CD4-positive, alpha-beta T cell treated with Interleukin-1 beta for 1 hour (primary cell): ENCODE results near the gene REC114.
A peak's percentile ranks its signal among the peaks of the same experiment; 100 is the strongest.
"Not testable (repeated sequence)": the region's sequence is repeated elsewhere in the genome, so short reads cannot be mapped to it uniquely, and the experiment has no call there.

ENCODE experiments used
- DNase-seq, 2 donors: peaks; one replicate each; pipeline ENCODE4 v3.0.0-alpha.2; 2020 to 2022

Gene REC114

DNA sequence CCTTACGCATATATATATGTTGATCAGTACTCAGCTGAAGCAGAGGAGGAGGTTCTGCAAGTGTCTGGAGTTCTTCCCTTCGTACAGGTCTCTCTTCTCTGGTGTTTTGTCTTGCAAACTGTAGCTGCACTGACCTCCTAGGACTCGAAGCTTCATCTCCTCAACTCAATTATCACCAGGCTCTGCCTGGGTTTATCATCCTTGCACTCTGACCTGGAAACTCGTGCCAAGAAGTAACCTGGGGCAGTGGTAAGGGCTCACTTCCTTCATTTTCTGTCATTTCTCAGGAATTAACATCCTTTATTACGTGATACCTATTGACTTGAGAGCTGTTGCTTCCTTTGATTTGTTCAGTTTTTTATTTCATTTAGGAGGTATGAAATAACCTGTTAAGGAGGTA, 14.4 kb downstream of the REC114 start:
- DNase-seq: no peak

DNA sequence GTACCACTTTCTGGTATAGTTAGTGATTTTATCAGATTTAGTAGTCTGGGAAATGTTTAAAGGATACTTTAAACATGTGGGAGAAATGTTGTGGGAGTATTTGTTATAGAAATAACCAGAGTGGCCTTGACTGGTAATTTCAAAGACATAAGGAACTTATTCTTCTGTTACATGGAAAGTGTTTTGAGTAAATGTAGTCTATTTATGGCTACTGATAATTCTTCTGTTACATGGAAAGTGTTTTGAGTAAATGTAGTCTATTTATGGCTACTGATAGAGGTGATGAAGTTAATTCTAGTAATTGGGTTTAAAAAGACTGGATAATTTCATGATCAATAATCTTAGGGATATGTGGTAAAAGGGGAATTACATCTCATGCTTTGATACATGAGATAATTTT, 17.7 kb downstream of the REC114 start:
- no peak for DNase-seq

DNA sequence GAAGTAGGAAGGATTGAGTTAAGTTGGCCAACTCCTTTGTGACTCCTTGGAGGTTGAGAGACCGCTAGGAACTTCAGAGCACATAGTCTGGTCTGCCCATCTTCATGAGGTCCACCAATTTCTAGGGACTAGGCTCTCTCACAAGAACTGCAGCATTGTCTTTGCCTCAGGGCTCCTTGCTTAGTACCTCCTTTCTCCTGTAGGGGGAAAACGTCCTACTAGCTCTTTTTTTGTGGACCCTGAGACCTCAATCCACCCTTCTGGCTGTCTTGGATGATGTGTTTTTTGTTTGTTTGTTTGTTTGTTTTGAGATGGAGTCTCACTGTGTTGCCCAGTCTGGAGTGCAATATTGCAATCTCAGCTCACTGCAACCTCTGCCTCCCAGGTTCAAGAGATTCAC, 21.6 kb downstream of the REC114 start:
- DNase-seq: no peak

DNA sequence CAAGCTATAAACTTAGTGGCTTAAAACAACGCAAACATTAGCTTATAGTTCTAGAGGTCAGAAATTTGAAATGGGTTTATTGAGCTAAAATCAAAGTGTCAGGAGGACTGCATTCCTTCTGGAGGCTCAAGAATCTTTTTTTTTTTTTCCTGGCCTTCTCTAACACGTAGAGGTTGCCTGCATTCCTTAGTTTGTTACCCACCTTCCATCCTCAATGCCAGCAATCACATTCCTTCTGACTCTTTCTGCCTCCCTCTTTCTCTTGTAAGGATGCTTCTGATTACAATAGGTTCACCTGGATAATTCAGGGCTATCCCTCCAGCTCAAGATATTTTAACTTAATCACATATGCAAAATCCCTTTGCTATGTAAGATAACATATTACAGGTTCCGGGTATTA, 24.8 kb downstream of the REC114 start:
- no peak for DNase-seq

- no peak for DNase-seq
Measured at GRCh38 chr15:73474785-73475184, 31.8 kb downstream of the REC114 start.

GRCh38 chr15:73476704-73477216, 33.8 kb downstream of the REC114 start:
- DNase-seq: no peak

DNA sequence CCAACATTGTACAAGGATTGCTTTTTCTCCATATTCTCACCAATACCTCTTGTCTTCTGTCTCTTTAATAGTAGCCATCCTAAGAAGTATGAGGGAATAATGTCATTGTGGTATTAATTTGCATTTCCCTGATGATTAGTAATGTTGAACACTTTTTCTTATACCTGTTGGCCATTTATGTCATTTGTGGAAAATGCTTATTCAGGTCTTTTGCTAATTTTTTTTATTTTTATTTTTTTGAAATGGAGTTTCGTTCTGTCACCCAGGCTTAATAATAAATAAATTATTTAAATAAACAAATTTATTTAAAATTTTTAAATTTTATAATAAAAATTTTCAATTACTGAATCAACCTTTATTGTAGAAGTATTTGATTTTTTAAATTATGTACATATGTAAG, 37.1 kb downstream of the REC114 start:
- no peak for DNase-seq

- DNase-seq: peak in 1 of 2 donors; percentile 4
Measured at GRCh38 chr15:73482166-73482565, 39.2 kb downstream of the REC114 start.

- no peak for DNase-seq
Measured at GRCh38 chr15:73483053-73483452, 40.1 kb downstream of the REC114 start.

GRCh38 chr15:73485372-73485771, 42.4 kb downstream of the REC114 start:
- no peak for DNase-seq

DNA sequence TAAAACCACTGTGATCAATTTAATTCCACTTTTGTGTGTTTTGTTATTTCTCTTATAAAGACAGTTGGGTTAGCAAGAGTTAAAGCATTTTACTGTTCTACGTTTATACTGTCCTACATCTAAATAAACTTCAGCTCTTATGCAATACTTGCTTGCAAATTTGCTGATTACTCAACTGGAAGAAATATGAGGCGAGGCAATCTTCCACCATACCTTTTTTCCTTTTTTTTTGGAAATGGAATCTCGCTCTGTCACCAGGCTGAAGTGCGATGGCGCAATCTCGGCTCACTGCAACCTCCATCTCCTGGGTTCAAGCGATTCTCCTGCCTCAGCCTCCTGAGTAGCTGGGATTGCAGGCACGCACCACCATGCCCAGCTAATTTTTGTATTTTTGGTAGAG, 42.9 kb downstream of the REC114 start:
- not testable (repeated sequence) for DNase-seq

GRCh38 chr15:73488698-73489097, 45.7 kb downstream of the REC114 start:
- DNase-seq: no peak

DNA sequence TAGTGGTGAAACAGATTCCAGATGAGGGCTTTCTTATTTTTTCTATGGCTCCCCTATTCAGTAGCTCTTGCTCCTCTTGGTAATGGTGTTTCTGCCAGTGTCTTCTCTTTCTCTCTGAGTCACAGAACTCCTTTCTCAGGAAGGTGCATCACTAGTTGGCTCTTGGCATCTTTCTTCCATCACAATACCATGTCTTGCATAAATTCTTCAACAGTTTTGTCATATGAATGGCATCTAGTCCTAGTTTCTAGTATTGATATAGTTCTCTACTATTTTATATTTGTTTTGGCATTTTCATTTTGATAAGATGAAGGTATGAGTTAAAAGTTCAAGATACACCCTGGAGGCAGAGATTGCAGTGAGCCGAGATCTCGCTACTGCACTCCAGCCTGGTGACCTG, 51.0 kb downstream of the REC114 start:
- no peak for DNase-seq

DNA sequence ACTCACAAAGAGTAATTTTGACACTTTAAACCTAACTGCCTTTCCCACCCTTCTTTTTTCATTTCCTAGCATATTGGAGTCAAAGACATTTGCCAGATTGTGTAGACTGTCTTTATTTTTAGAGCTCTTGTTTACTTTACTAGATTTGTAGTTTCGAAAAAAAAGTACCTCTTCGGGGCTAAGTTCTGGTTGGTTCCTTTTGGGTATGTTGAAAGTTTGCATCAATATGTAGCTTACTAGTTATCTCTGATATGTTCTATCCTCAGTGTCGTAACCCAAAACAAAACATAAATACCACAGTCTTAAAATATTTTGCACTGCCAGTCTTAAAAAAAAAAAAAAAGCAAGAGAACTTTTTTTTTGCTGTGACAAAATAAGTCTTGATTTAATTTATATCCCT, 52.2 kb downstream of the REC114 start:
- no peak for DNase-seq

GRCh38 chr15:73500696-73501095, 57.7 kb downstream of the REC114 start:
- DNase-seq: no peak

GRCh38 chr15:73504885-73505284, 61.9 kb downstream of the REC114 start:
- no peak for DNase-seq

DNA sequence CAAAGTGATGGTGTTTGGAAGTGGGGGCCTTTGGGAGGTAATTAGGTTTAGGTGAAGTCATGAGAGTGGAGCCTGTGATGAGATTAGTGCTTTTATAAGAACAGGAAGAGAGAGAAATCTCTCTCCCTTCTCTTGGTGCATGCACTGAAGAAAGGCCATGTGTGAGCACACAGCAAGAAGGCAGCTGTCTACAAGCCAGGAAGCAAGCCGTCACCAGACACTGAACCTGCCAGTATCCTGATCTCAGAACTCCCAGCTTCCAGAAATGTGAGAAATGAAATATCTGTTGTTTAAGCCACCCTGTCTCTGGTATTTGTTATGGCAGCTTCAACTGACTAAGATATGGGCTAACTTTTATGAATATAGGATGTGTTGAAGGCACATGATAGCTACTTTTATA, 72.6 kb downstream of the REC114 start:
- no peak for DNase-seq

DNA sequence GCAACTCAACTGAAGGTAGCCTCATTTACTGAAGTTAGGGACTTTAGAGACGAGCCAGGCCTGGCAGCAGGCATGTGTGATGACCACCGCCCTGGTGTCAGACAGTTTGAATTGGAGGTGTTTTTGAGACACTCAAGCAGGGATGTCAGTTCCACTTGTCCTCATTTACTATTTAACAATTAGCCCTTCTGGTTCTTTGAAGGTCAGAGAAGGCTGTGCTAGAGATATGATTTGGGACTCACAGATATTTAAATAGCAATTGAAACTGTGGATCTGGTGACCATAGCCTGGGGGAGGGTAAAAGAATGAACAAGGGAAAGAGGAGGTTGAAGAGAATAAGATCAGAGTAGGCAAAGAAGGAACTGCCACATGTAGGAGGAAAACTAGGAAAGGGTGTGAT, 74.6 kb downstream of the REC114 start:
- DNase-seq: no peak

GRCh38 chr15:73518180-73518862, 75.4 kb downstream of the REC114 start:
- no peak for DNase-seq

DNA sequence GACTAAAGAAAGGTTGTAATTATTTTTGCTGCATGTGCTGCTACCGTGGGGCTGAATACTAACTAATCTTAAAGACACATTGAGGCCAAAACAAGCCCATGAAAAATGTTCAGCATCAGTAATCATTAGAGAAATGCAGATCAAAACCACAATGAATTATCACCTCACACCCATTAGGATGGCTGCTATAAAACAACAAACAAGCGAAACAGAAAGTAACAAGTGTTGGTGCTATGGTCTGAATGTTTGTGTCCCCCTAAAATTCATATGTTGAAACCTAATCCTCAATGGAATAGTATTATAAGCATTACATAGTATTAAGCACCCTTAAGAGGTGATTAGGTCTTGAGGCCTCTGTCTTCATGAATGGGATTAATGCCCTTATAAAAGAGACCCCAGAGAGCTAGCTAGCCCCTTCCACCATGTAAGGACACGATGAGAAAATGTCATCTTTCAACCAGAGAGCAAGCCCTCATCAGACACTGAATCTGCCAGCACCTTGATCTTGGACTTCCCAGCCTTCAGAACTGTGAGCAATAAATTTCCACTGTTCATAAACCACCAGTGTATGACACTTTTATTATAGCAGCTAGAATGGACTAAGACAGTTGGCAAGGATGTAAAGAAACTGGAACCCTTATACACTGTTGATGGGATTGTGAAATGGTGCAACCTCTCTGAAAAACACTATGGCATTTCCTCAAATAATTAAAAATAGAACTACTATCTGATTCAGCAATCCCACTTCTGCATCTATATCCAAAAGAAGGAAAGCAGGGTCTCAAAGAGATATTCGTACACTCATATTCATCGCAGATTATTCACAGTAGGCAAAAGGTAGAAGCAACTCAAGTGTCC, 76.1 kb downstream of the REC114 start:
- peak in 1 of 2 donors; percentile 12 for DNase-seq

DNA sequence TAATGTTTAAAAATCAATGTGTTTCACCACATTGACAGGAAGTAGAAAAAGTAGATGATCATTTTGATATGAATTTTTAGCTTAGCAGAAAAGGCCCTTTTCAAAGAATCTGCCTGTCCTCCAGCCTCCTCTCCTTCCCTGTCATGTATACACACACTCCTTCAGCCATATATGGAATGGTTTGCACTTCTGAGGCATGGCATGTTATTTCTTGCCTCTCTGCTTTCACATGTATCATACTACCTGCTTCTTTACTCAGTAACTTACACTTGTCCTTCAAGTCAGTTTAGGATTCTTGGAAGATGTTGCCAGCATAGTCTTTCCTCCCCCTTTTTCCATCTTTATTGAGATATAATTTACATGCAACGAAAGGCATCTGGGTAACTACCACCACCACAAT, 79.0 kb downstream of the REC114 start:
- no peak for DNase-seq

GRCh38 chr15:73524919-73525318, 82.0 kb downstream of the REC114 start:
- DNase-seq: no peak

DNA sequence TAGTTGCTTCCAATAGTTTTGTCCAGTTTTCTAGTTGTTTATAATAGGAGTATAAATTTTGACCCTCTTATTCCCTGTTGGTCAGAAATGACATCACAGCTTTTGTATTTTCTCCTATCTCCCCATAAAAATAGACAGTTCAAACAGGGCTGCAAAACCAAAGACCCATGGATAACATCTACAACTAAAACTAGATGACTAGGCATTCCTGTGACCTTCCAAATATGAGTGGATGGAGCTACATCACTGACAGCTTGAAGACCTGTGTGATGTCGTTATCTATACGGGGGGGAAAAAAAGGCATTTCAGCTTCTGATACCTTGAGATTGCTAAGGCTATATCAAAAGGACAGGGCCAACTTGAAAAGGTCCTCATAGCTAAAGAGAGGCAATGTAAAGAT, 84.6 kb downstream of the REC114 start:
- no peak for DNase-seq

- no peak for DNase-seq
Measured at GRCh38 chr15:73530649-73531048, 87.7 kb downstream of the REC114 start.
